B cell (primary cell): ENCODE measurements around the gene MRTFB. TPM values are rescaled to one million over a fixed set of nuclear protein-coding genes. Genes with fewer than 3 reads are reported as not detected.

Experiments used
- ATAC-seq: fragments of 200-7000 bp; cut with Tn5 transposase; one replicate; pipeline ENCODE4 v1.10.0; 2021; ENCODE audit warnings: low read depth, mild to moderate bottlenecking, moderate number of reproducible peaks, moderate library complexity
- CTCF ChIA-PET: fragments of 350-600 bp; sonication (Branson Sonifier 250); formaldehyde crosslinking; loops from one replicate; lab custom pipeline; 2021; ENCODE audit warnings: antibody characterized with exemption, inconsistent platforms; lab: Charles Lee
- POLR2A ChIA-PET: fragments of 350-600 bp; sonication (Branson Sonifier 250); formaldehyde crosslinking; loops from one replicate; lab custom pipeline; 2021; ENCODE audit warnings: antibody characterized with exemption; lab: Charles Lee
- DNase-seq: peaks from one replicate; pipeline ENCODE4 v3.0.0; 2013
- H2AFZ ChIP-seq: 2 replicates; pipeline ENCODE4 v1.6.1; 2012; ENCODE audit warnings: mild to moderate bottlenecking, low read depth, low read length; ENCODE audit not compliant: insufficient read depth, poor library complexity, severe bottlenecking
- H3K27ac ChIP-seq, 2 donors: 1 replicate in 1 of 2; 2 replicates in 1 of 2; pipeline ENCODE4 v1.5.1; 2012 to 2013; ENCODE audit warnings: low read length in 2 of 2, mild to moderate bottlenecking in 2 of 2, moderate library complexity in 1 of 2
- H3K27me3 ChIP-seq, 4 experiments: fragments of 200-600 bp in 1 of 4; sonication (generic) in 1 of 4; replicated peaks in 1 of 4; 1 replicate in 2 of 4; 2 replicates in 2 of 4; pipeline versions ENCODE4 v1.6.1 to v1.7.0; 2013 to 2016; ENCODE audit warnings: low read length in 3 of 4, mild to moderate bottlenecking in 2 of 4, mixed read lengths in 1 of 4, moderate library complexity in 1 of 4; ENCODE audit not compliant: insufficient read depth in 4 of 4, control insufficient read depth in 3 of 4; ENCODE audit errors: control extremely low read depth in 1 of 4
- H3K36me3 ChIP-seq, 2 experiments: replicated peaks in 1 of 2; 1 replicate in 1 of 2; 2 replicates in 1 of 2; pipeline versions ENCODE4 v1.6.1 to v1.7.1; 2013; ENCODE audit warnings: low read length in 1 of 2; ENCODE audit not compliant: insufficient read depth in 2 of 2, control insufficient read depth in 1 of 2; ENCODE audit errors: control extremely low read depth in 1 of 2, extremely low read depth in 1 of 2
- H3K4me1 ChIP-seq, 2 donors: fragments of 200-600 bp in 1 of 2; sonication (generic) in 1 of 2; 1 replicate in 1 of 2; 2 replicates in 1 of 2; pipeline versions ENCODE4 v1.5.1 to v1.6.1; 2013 to 2017; ENCODE audit warnings: low read length in 2 of 2; ENCODE audit not compliant: control insufficient read depth in 2 of 2, insufficient read depth in 2 of 2
- H3K4me2 ChIP-seq: replicated peaks from 2 replicates; pipeline ENCODE3; 2012; ENCODE audit warnings: mild to moderate bottlenecking, low read depth, low read length; ENCODE audit not compliant: poor library complexity, severe bottlenecking
- H3K4me3 ChIP-seq, 5 experiments: fragments of 200-600 bp in 1 of 5; sonication (generic) in 1 of 5; 1 replicate in 3 of 5; 2 replicates in 2 of 5; pipeline versions ENCODE4 v1.5.1 to v1.7.0; 2011 to 2016; ENCODE audit warnings: low read length in 4 of 5, mild to moderate bottlenecking in 4 of 5, low read depth in 2 of 5, control low read depth in 1 of 5, moderate library complexity in 1 of 5; ENCODE audit not compliant: insufficient read depth in 1 of 5; ENCODE audit errors: control extremely low read depth in 1 of 5, extremely low read depth in 1 of 5
- H3K79me2 ChIP-seq: fragments of 200-600 bp; sonication (generic); one replicate; pipeline ENCODE4 v1.6.0; 2016; ENCODE audit warnings: low read length; ENCODE audit not compliant: control insufficient read depth, insufficient read depth
- H3K9ac ChIP-seq: fragments of 200-600 bp; sonication (generic); 2 replicates; pipeline ENCODE4 v1.6.1; 2017; ENCODE audit warnings: mild to moderate bottlenecking, low read length, moderate library complexity
- H3K9me3 ChIP-seq, 3 donors: one replicate each; pipeline versions ENCODE4 v1.6.1 to v1.7.1; 2013; ENCODE audit warnings: low read length in 2 of 3; ENCODE audit not compliant: control insufficient read depth in 2 of 3, insufficient read depth in 1 of 3; ENCODE audit errors: control extremely low read depth in 1 of 3
- H4K20me1 ChIP-seq: 2 replicates; pipeline ENCODE4 v1.6.0; 2012; ENCODE audit warnings: mild to moderate bottlenecking, low read length; ENCODE audit not compliant: insufficient read depth, control insufficient read depth, poor library complexity, severe bottlenecking
- H3K27ac Mint-ChIP-seq: one replicate; pipeline ENCODE4 v1.8.0; 2021; ENCODE audit warnings: mixed read lengths
- H3K27me3 Mint-ChIP-seq: one replicate; pipeline ENCODE4 v1.8.0; 2021; ENCODE audit warnings: mixed read lengths
- H3K4me1 Mint-ChIP-seq: one replicate; pipeline ENCODE4 v1.8.0; 2021; ENCODE audit warnings: mixed read lengths
- H3K4me3 Mint-ChIP-seq: one replicate; pipeline ENCODE4 v1.8.0; 2021; ENCODE audit warnings: mixed read lengths
- H3K9me3 Mint-ChIP-seq: one replicate; pipeline ENCODE4 v1.8.0; 2022; ENCODE audit warnings: mixed read lengths; ENCODE audit not compliant: insufficient read depth
- CTCF ChIP-seq: fragments of 200-600 bp; IDR thresholded peaks from one replicate; pipeline ENCODE4 v1.8.0; 2022; ENCODE audit warnings: antibody characterized with exemption, mild to moderate bottlenecking
- EZH2 ChIP-seq: IDR thresholded peaks from 2 replicates; pipeline ENCODE4 v1.6.1; 2012; ENCODE audit warnings: borderline replicate concordance, low read depth, mild to moderate bottlenecking, moderate library complexity, low read length; ENCODE audit not compliant: insufficient read depth, poor library complexity, severe bottlenecking
- WGBS: methylation state at CpG from one replicate; pipeline ENCODE4 v1.1.5; 2013; ENCODE audit warnings: missing lambda C conversion rate; ENCODE audit not compliant: insufficient coverage; 5-methylcytosine and 5-hydroxymethylcytosine counted together
- intact Hi-C: fragments of 100-400 bp; cut with micrococcal nuclease; formaldehyde crosslinking; loops from one replicate; pipeline ENCODE4 v1.10.0; 2022
- polyA plus RNA-seq: library from polyadenylated mRNA; depleted of rRNA; stranded (reverse); fragments of >200 nt; gene quantifications from 2 replicates; pipeline ENCODE4 v1.2.3, GENCODE V29; 2012
- total RNA-seq, 2 donors: library from RNA; stranded (reverse); fragments of 120-200 nt in 1 of 2; gene quantifications; 1 replicate in 1 of 2; 2 replicates in 1 of 2; pipeline versions ENCODE4 v1.2.3 to v1.2.4, GENCODE V29; 2013 to 2022

MRTFB gene
- total and polyA plus RNA-seq, 2 donors (not counting 1 experiment from before 2014, with no cell fraction given), result 6.6 to 39.5 TPM

- Histone ChIP-seq H3K4me1 (no peaks in the 10 kb centered on the region), H4K20me1 (no peaks in the 10 kb centered on the region), H3K4me3 (no peak overlapping the region), H3K9me3 (no peaks in the 10 kb centered on the region), H3K36me3 (no peaks in the 10 kb centered on the region), H3K79me2 (peaks cover 13% of the 10 kb centered on the region), H3K9ac (no peak overlapping the region), H3K27me3 (no peaks in the 10 kb centered on the region), H2AFZ (no peak overlapping the region), H3K27ac (no peak overlapping the region), H3K4me2 (no peak overlapping the region)
- CTCF ChIA-PET, result no interaction called here
- Mint-ChIP-seq H3K4me3 (no peak overlapping the region), H3K9me3 (no peaks in the 10 kb centered on the region), H3K27ac (no peak overlapping the region), H3K4me1 (peaks cover 12% of the 10 kb centered on the region), H3K27me3 (no peaks in the 10 kb centered on the region)
- intact Hi-C loops, result no loop called here
- ATAC-seq (no peak), DNase-seq (no peak)
- 100% methylated on average over 2 of the region's 5 CpGs for WGBS
- POLR2A ChIA-PET, result no interaction called here
- no peak for TF ChIP-seq CTCF
- no peak for TF ChIP-seq EZH2
Observed at GRCh38 chr16:14128097-14128496, 57.0 kb downstream of the MRTFB start.

- H3K4me1 ChIP-seq, result no peaks in the 10 kb centered on the region
- WGBS, result no CpG with 5 or more reads among the region's 5 CpGs
- no peak overlapping the region for H2AFZ ChIP-seq
- Mint-ChIP-seq H3K9me3 (no peaks in the 10 kb centered on the region), H3K4me1 (peaks cover 3% of the 10 kb centered on the region), H3K4me3 (no peak overlapping the region), H3K27me3 (no peaks in the 10 kb centered on the region), H3K27ac (no peak overlapping the region)
- H3K9ac ChIP-seq, result no peak overlapping the region
- H3K27me3 ChIP-seq, result no peaks in the 10 kb centered on the region
- no peak overlapping the region for H3K4me2 ChIP-seq
- ATAC-seq (no peak), DNase-seq (no peak)
- H3K36me3 ChIP-seq, result no peaks in the 10 kb centered on the region
- TF ChIP-seq EZH2 (no peak), CTCF (no peak)
- ChIA-PET CTCF (no interaction called here), POLR2A (no interaction called here)
- H3K9me3 ChIP-seq, result no peaks in the 10 kb centered on the region
- no peak overlapping the region for H3K27ac ChIP-seq
- peaks cover 13% of the 10 kb centered on the region for H3K79me2 ChIP-seq
- intact Hi-C loops, result no loop called here
- H4K20me1 ChIP-seq, result no peaks in the 10 kb centered on the region
- H3K4me3 ChIP-seq, result no peak overlapping the region
Observed at GRCh38 chr16:14129502-14129901, 58.4 kb downstream of the MRTFB start.
